Naive thymus-derived CD8-positive, alpha-beta T cell (primary cell): Measurements from ENCODE around the gene WDR81. TPM values are rescaled to one million over a fixed set of nuclear protein-coding genes. Genes with fewer than 3 reads are reported as not detected.

Source experiments
- ATAC-seq, 2 donors: fragments of 150-1000 bp; cut with Tn5 transposase in 1 of 2; sonication (Bioruptor Pico), chemical (Tn5 transposase) in 1 of 2; 1 replicate in 1 of 2; 2 replicates in 1 of 2; pipeline ENCODE4 v1.10.0; 2021; ENCODE audit warnings: mild to moderate bottlenecking in 2 of 2, moderate library complexity in 2 of 2
- POLR2A ChIA-PET: fragments of 350-600 bp; sonication (Branson Sonifier 250); formaldehyde crosslinking; loops from one replicate; lab custom pipeline; 2021; ENCODE audit warnings: antibody characterized with exemption; lab: Charles Lee
- DNase-seq, 10 donors: peaks; one replicate each; pipeline versions ENCODE4 v3.0.0 to v3.0.0-alpha.2; 2020 to 2022
- H3K27ac Mint-ChIP-seq, 10 donors: one replicate each; pipeline ENCODE4 v1.8.0; 2020 to 2022; ENCODE audit warnings: mild to moderate bottlenecking in 10 of 10, mixed read lengths in 10 of 10, moderate library complexity in 4 of 10, inconsistent platforms in 1 of 10
- H3K27me3 Mint-ChIP-seq, 5 donors: one replicate each; pipeline ENCODE4 v1.8.0; 2021 to 2022; ENCODE audit warnings: mixed read lengths in 5 of 5
- H3K36me3 Mint-ChIP-seq, 3 donors: one replicate each; pipeline ENCODE4 v1.8.0; 2020 to 2022; ENCODE audit warnings: mixed read lengths in 3 of 3, mild to moderate bottlenecking in 2 of 3, inconsistent platforms in 1 of 3
- H3K4me1 Mint-ChIP-seq, 4 donors: one replicate each; pipeline ENCODE4 v1.8.0; 2021 to 2022; ENCODE audit warnings: mixed read lengths in 4 of 4
- H3K4me3 Mint-ChIP-seq, 10 donors: one replicate each; pipeline ENCODE4 v1.8.0; 2020 to 2022; ENCODE audit warnings: mild to moderate bottlenecking in 10 of 10, mixed read lengths in 10 of 10, moderate library complexity in 6 of 10, inconsistent platforms in 1 of 10
- H3K9me3 Mint-ChIP-seq, 9 donors: one replicate each; pipeline ENCODE4 v1.8.0; 2020 to 2022; ENCODE audit warnings: mixed read lengths in 9 of 9, mild to moderate bottlenecking in 3 of 9, inconsistent platforms in 1 of 9, moderate library complexity in 1 of 9
- polyA plus RNA-seq, 3 donors: library from polyadenylated mRNA; unstranded; fragments of 300-500 nt; fragmentation: Illumina TruSeq; gene quantifications; one replicate each; pipeline ENCODE4 v1.2.3, GENCODE V29; 2021
- total RNA-seq, 8 experiments: library from RNA in 2 of 8; stranded (reverse) in 2 of 8; gene quantifications; one replicate each; pipeline ENCODE4 v1.2.3 and lab custom pipeline; 2021 to 2026

Gene WDR81
- total and polyA plus RNA-seq, 5 experiments from 2014 or later: 6.8 to 50.7 (median 20.6) TPM

- H3K27me3 Mint-ChIP-seq: no peaks in the 10 kb centered on the region
- ATAC-seq (no peak), DNase-seq (no peak)
- no peaks in the 10 kb centered on the region for H3K4me1 Mint-ChIP-seq
- H3K4me3 Mint-ChIP-seq: no peak overlapping the region
- no peak overlapping the region for H3K27ac Mint-ChIP-seq
- no peaks in the 10 kb centered on the region for H3K9me3 Mint-ChIP-seq
- H3K36me3 Mint-ChIP-seq: no peaks in the 10 kb centered on the region
- POLR2A ChIA-PET: no interaction called here
Observed at GRCh38 chr17:1745513-1746020, 21.1 kb downstream of the WDR81 start.

GRCh38 chr17:1746975-1747543 lies 22.6 kb downstream of the WDR81 start:
- Mint-ChIP-seq H3K9me3 (no peaks in the 10 kb centered on the region), H3K27me3 (no peaks in the 10 kb centered on the region), H3K27ac (no peak overlapping the region), H3K4me1 (peaks cover 0 to under 1% (median 0%) of the 10 kb centered on the region in 4 donors), H3K36me3 (no peaks in the 10 kb centered on the region), H3K4me3 (no peak overlapping the region)
- ATAC-seq (no peak), DNase-seq (peak in 1 of 10 donors; percentile 52)
- POLR2A ChIA-PET: no interaction called here

GRCh38 chr17:1750628-1751027 lies 26.1 kb downstream of the WDR81 start:
- H3K4me1 Mint-ChIP-seq: peaks cover 0 to 12% (median 6%) of the 10 kb centered on the region in 4 donors
- POLR2A ChIA-PET: no interaction called here
- no peaks in the 10 kb centered on the region for H3K27me3 Mint-ChIP-seq
- no peaks in the 10 kb centered on the region for H3K36me3 Mint-ChIP-seq
- no peak for DNase-seq
- no peak for ATAC-seq
- peak overlapping the region in 1 of 10 donors; percentile 76 for H3K27ac Mint-ChIP-seq
- H3K4me3 Mint-ChIP-seq: no peak overlapping the region
- H3K9me3 Mint-ChIP-seq: no peaks in the 10 kb centered on the region

- H3K9me3 Mint-ChIP-seq: no peaks in the 10 kb centered on the region
- H3K36me3 Mint-ChIP-seq: no peaks in the 10 kb centered on the region
- H3K4me1 Mint-ChIP-seq: peaks cover 2 to 17% (median 7%) of the 10 kb centered on the region in 4 donors
- H3K27me3 Mint-ChIP-seq: no peaks in the 10 kb centered on the region
- ATAC-seq (no peak), DNase-seq (no peak)
- H3K27ac Mint-ChIP-seq: peak overlapping the region in 6 of 10 donors; percentile 14 to 65 (median 54)
- peak overlapping the region in 1 of 10 donors; percentile 10 for H3K4me3 Mint-ChIP-seq
- POLR2A ChIA-PET: interaction anchor here (0.6 kb wide), 1 partner anchor 17 kb away, joined by 3 read pairs; no protein-coding TSS in a partner anchor
Observed at GRCh38 chr17:1752425-1753262, 28.1 kb downstream of the WDR81 start.

GRCh38 chr17:1753767-1754429 lies 29.4 kb downstream of the WDR81 start:
- no peaks in the 10 kb centered on the region for H3K27me3 Mint-ChIP-seq
- ATAC-seq (no peak), DNase-seq (no peak)
- H3K9me3 Mint-ChIP-seq: no peaks in the 10 kb centered on the region
- no peaks in the 10 kb centered on the region for H3K36me3 Mint-ChIP-seq
- peaks cover 5 to 22% (median 9%) of the 10 kb centered on the region in 4 donors for H3K4me1 Mint-ChIP-seq
- POLR2A ChIA-PET: no interaction called here
- H3K4me3 Mint-ChIP-seq: no peak overlapping the region
- no peak overlapping the region for H3K27ac Mint-ChIP-seq

GRCh38 chr17:1754430-1755112 lies 30.1 kb downstream of the WDR81 start:
- DNase-seq: no peak
- no peaks in the 10 kb centered on the region for H3K36me3 Mint-ChIP-seq
- peaks cover 5 to 23% (median 9%) of the 10 kb centered on the region in 4 donors for H3K4me1 Mint-ChIP-seq
- ATAC-seq: no peak
- H3K27me3 Mint-ChIP-seq: no peaks in the 10 kb centered on the region
- H3K27ac Mint-ChIP-seq: peak overlapping the region in 2 of 10 donors; percentile 43 to 69
- H3K9me3 Mint-ChIP-seq: no peaks in the 10 kb centered on the region
- H3K4me3 Mint-ChIP-seq: no peak overlapping the region
- POLR2A ChIA-PET: interaction anchor here (1.1 to 1.8 kb wide), 2 partner anchors 10 to 23 kb away, joined by 3 to 11 read pairs; no protein-coding TSS in a partner anchor

GRCh38 chr17:1755252-1755826 lies 30.8 kb downstream of the WDR81 start:
- POLR2A ChIA-PET: interaction anchor here (1.1 to 1.8 kb wide), 2 partner anchors 9 to 22 kb away, joined by 3 to 11 read pairs; no protein-coding TSS in a partner anchor
- Mint-ChIP-seq H3K9me3 (no peaks in the 10 kb centered on the region), H3K27ac (peak overlapping the region in 2 of 10 donors; percentile 43 to 69), H3K36me3 (no peaks in the 10 kb centered on the region), H3K4me3 (no peak overlapping the region), H3K4me1 (peaks cover 5 to 23% (median 9%) of the 10 kb centered on the region in 4 donors), H3K27me3 (no peaks in the 10 kb centered on the region)
- DNase-seq: no peak
- ATAC-seq: no peak

GRCh38 chr17:1755827-1756262 lies 31.3 kb downstream of the WDR81 start:
- POLR2A ChIA-PET: interaction anchor here (1.1 to 1.8 kb wide), 2 partner anchors 9 to 22 kb away, joined by 3 to 11 read pairs; no protein-coding TSS in a partner anchor
- Mint-ChIP-seq H3K9me3 (no peaks in the 10 kb centered on the region), H3K4me1 (peaks cover 5 to 23% (median 10%) of the 10 kb centered on the region in 4 donors), H3K36me3 (no peaks in the 10 kb centered on the region), H3K4me3 (no peak overlapping the region), H3K27me3 (no peaks in the 10 kb centered on the region), H3K27ac (no peak overlapping the region)
- ATAC-seq (no peak), DNase-seq (no peak)

GRCh38 chr17:1758807-1759206 lies 34.3 kb downstream of the WDR81 start:
- H3K4me1 Mint-ChIP-seq: peaks cover 15 to 39% (median 29%) of the 10 kb centered on the region in 4 donors
- H3K9me3 Mint-ChIP-seq: no peaks in the 10 kb centered on the region
- H3K27me3 Mint-ChIP-seq: no peaks in the 10 kb centered on the region
- no peaks in the 10 kb centered on the region for H3K36me3 Mint-ChIP-seq
- DNase-seq: no peak
- POLR2A ChIA-PET: no interaction called here
- H3K27ac Mint-ChIP-seq: peak overlapping the region in 4 of 10 donors; percentile 66 to 84 (median 83)
- H3K4me3 Mint-ChIP-seq: no peak overlapping the region
- ATAC-seq: no peak

- H3K9me3 Mint-ChIP-seq: no peaks in the 10 kb centered on the region
- peaks cover 21 to 46% (median 36%) of the 10 kb centered on the region in 4 donors for H3K4me1 Mint-ChIP-seq
- POLR2A ChIA-PET: no interaction called here
- ATAC-seq: no peak
- H3K27ac Mint-ChIP-seq: peak overlapping the region in 1 of 10 donors; percentile 27
- DNase-seq: no peak
- H3K27me3 Mint-ChIP-seq: no peaks in the 10 kb centered on the region
- no peaks in the 10 kb centered on the region for H3K36me3 Mint-ChIP-seq
- no peak overlapping the region for H3K4me3 Mint-ChIP-seq
Observed at GRCh38 chr17:1759529-1759928, 35.0 kb downstream of the WDR81 start.

GRCh38 chr17:1762233-1762900 lies 37.9 kb downstream of the WDR81 start:
- POLR2A ChIA-PET: interaction anchor here (0.5 to 3.5 kb wide), 6 partner anchors 10 to 358 kb away, joined by 3 to 31 read pairs (median 4); partner anchors contain the start of gene WDR81
- Mint-ChIP-seq H3K27me3 (no peaks in the 10 kb centered on the region), H3K27ac (peak overlapping the region; percentile 55 to 96 (median 88)), H3K4me3 (peak overlapping the region in 4 of 10 donors; percentile 18 to 72 (median 44)), H3K4me1 (peaks cover 19 to 45% (median 40%) of the 10 kb centered on the region in 4 donors), H3K36me3 (no peaks in the 10 kb centered on the region), H3K9me3 (no peaks in the 10 kb centered on the region)
- no peak for DNase-seq
- ATAC-seq: no peak
